GM18526 (cell line): ENCODE results near the gene SAXO1.

Experiments
- POLR2A ChIP-seq: IDR thresholded peaks from 3 replicates; pipeline ENCODE4 v1.6.1; 2011; ENCODE audit not compliant: insufficient read length; ENCODE audit errors: extremely low read depth

SAXO1 gene

DNA sequence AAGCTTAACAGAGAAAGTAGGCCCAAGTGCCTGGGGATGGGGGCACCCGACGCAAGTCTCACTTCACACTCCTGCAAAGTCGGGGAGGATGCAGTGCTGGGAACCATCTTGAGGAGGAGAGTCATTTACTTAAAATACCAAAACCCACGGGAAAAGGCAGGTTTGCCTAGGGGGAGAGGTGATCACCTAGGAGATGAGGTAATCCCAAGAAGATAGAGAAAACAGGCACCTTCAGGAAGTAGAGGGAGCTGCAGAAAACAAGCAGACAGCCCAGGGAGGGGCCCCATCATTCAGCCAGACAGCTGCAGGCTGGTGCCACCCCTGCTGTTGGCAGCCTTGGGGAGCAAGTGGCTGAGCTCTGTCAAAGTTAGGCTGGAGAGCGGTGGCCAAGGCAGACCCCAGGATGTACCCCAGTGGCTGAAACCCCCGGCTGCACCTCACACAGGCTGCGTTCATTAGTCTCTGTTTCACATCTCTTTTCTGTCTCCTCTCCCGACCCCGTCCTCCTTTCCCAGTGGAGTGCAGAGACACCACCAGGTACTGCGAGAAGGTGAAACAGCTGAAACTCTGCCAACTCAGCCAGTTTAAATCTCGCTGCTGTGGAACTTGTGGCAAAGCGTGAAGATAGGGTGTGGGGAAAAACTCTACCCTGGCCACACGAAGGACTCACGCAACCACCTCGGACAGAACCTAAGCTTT lies 124.9 kb downstream of the SAXO1 start:
- TF ChIP-seq POLR2A, result no peak

DNA sequence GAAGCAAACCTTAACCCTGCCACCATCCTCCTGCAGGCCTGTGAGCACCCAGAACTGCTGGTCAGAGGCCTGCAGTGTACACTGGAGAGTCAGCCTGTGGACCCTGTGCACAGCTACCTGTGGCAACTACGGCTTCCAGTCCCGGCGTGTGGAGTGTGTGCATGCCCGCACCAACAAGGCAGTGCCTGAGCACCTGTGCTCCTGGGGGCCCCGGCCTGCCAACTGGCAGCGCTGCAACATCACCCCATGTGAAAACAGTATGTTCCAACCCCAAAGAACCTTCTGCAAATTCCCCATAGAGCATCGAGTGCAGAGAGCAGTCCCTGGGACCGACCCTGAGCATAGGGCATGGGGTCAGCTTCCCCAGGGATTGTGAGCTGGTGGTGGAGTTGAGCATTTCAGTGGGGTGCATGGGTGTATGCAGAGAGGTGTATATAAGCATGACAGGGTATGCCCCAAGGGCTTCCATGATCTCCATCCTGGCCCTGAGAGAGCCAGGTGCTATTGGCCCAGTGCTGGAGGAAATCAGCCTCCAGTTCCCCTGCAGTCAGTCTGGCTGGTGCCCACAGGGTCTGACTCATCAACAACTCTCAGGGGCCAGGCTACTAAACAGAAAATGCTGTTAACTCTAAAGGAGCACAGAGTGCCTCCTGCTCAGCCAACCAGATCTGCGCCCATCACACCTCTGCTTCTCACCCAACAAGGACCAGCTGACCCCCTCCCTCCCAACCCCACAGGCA lies 126.2 kb downstream of the SAXO1 start:
- no peak for TF ChIP-seq POLR2A

DNA sequence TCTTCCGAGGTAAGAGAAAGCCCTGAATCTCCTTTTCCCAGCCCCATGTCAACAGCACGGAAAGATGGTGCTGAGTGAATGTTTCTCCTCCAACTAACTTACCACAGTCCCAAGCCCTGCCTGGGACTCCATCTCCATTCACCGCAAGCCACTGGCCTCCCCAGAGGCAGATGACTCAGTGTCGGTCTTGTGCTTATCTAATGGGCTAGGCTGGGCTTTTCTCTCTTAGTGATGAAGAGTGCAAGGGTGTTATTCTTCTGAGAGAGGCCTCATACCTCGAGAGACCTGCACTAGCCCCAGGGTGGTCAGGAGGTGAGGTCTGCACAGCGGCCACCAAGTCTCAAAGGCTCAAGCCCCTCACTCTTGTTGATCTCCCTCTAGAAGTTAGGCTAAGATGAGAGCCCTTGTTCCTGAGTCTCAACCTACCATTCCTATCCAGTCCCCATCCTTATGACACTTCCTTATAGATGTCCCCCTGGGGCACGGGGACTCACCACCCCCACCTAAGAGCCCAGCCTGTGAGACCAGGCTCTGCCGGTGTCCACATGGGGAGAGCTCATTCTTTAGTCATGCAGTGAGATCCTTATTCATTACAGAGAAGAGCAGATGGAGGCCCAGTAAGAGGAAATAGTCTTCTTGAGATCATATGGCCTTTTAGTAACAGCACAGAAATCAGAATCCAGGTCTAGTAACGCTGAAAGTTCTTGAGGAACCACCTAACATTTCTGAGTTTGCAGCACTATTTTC lies 127.0 kb downstream of the SAXO1 start:
- no peak for TF ChIP-seq POLR2A

DNA sequence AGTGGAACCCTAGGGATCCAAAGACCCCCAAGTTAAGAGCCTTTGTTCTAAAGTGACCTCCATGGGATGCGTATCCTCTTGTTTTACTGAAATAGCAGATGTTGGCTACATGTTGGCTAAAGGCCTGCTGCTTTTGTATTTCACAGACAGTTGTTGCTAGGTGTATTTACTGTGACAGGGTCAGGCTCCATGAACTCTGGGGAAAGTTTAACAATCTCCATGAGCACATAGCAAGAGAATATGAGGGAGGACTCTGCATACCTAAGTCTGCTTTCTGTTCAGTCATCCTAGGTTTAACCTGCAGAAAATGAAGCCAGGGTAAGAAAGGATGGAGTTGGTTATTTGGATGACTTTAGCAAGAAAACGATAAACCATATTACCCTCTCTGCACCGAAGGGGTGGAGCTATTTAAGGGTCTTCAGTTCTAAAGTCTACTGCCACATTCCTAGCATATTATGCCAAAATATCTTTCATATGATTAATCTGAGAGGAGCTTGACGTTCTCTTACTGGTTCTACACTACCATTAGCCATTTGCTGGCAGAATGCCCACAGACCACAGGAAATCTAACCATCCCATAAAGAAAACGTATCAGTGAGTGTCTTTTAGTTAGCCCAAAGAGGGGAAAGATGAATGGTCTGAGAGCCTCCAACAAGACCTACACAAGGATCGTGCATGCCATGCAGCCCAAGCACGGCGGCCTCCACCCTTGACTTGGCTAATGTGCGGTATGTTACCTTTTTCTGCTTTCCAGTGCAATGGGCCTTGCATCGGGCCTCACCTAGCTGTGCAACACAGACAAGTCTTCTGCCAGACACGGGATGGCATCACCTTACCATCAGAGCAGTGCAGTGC lies 127.8 kb downstream of the SAXO1 start:
- TF ChIP-seq POLR2A, result no peak

DNA sequence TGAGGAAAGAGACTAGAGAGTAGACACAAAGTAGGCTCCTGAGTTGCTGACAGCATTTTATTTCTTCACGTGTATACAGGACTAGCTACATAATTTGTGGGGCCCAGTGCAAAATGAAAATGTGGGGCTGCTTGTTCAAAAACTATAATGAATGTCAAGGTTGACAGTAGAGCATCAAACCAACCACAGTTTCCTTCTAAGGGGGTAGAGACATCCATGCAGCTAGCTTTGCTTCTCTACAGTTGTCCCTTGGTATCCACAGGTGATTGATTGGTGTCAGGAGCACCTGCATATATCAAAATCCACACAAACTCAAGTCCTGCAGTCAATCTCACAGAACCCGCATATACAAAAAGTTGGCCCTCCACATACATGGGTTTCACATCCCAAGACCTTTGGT lies 129.6 kb downstream of the SAXO1 start:
- TF ChIP-seq POLR2A, result no peak

DNA sequence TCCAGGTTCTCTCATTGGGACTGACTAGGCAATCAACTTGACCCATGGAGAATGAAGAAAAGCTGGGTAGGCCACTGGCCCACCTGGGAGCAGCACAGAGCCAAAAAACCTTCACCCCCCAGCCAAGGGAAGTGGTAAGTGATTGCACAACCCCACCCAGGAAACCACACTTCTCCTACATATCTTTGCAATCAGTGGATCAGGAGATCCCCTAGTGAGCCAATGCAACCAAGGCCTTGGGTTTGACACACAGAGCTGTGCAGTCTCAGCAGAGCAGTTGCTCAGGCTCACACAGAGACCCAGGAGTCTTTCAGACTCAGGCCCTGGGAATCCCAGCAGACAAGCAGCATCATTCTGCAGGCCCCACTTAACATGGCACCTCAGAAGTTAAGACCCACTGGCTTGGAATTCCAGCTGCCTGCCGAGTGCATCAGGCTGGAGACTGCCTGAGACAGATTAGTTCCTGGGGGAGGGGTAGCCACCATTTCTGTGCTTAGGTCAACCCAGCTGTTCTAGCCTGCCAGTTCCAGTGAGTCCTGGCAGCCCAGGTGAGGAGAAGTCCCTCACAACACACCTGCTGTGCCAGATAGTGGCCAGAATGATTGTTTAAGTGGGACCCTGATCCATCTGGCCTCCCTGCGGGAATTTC lies 136.4 kb downstream of the SAXO1 start:
- TF ChIP-seq POLR2A, result no peak

DNA sequence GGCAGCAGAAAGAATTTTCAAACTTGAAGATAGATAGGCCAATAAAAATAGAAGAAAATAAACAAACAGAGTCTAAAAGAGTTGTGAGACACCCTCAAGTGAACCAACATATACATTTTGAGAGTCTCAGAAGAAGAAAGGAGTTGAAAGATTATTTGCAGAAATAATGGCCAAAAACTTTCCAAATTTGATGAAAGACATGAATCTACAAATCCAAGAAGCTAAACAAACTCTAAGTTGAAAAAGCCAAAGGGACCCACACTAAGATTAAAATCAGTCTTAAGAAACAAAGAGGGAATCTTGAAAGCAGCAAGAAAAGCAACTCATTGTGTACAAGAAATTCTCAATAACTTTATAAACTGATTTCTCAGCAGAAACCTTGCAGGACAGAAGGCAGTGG lies 137.0 kb downstream of the SAXO1 start:
- no peak for TF ChIP-seq POLR2A

DNA sequence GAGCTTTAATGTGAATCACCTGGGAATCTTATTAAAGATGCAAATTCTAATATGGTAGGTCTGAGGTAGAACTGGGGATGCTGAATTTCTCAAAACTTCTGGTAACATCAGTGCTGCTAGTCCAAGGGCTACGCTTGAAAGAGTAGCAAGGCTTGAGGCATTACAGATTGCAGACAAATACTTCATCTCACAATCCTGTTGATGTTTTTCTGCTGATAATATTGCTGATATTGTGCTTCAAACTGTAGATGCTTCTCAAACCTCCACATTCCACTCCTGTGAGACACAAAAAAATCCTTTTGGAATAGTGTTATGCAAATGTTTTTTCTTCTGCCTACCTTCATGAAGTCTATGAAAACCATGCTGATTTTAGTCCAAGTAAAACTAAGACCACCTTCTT lies 139.5 kb downstream of the SAXO1 start:
- no peak for TF ChIP-seq POLR2A

DNA sequence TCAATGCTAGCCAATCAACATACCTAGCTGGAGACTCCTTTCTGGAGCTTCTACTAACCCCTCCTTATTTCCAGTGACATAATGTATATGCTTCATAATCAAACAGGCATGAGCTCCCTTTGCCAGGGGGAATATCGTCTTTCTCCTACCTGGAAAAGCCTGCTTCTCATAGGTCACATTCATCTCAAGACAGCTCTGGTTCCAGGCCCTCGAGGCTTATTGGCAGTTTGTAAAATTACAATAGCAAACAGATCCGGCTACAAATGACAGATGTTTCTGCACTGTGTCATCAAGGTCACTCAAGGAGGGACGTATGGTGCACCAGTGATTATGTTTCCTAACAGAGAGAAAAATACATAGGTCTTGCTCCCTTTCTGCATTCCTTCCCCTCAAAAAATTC lies 140.0 kb downstream of the SAXO1 start:
- TF ChIP-seq POLR2A, result no peak

DNA sequence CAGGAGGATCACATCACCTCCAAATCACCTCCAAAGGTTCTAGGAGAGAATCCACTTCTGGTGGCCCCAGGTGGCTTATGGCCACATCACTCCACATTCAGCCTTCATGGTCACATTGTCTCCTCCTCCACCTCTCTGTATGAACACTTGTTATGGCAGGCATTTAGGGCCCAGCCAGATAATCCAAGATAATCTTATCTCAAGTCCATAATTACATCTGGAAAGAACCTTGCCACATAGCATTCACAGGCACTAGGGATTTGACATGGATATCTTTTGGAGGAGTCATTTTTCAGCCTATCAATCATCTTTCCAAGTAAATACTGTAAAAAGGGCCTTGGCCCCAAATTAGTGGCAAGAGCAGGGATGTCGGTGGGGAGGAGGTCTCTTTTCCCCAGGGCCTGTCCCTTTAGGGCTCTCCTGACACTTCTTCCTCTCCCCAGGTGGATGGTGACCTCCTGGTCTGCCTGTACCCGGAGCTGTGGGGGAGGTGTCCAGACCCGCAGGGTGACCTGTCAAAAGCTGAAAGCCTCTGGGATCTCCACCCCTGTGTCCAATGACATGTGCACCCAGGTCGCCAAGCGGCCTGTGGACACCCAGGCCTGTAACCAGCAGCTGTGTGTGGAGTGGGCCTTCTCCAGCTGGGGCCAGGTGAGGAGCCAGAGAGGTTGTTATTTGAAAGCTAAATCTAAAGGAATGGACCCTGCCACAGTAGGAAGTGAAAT lies 140.9 kb downstream of the SAXO1 start:
- no peak for TF ChIP-seq POLR2A

DNA sequence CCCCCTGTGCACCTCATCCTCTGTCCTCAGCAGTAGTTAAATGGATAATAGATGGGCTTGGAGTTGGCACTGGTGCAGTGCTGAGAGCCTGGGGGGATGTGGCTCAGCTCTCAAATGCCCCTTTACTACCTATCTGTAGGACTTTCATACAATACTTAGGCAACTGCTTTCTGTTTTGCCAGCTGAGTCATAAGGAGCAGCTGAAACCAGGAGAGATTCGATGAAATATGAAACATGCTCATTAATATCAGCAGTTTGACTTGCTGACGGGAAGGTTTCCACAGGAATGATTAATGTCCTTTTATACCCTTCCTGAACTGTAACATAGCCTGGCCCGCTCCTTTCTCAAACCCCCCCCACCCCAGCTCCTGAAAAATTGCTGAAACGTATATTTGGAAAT lies 142.6 kb downstream of the SAXO1 start:
- TF ChIP-seq POLR2A, result no peak

DNA sequence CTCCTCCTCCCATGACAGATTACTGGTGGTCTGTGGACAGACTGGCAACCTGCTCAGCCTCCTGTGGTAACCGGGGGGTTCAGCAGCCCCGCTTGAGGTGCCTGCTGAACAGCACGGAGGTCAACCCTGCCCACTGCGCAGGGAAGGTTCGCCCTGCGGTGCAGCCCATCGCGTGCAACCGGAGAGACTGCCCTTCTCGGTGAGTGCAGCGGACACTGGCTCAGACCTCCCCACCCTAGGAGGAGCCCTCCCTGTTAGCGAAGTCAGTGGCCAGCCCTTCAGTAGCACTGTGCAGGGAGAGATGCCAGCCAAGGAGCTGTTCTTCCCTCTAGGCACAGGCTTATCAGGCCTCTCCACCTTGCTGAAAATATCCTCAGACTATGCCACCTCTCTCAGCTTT lies 143.5 kb downstream of the SAXO1 start:
- no peak for TF ChIP-seq POLR2A

DNA sequence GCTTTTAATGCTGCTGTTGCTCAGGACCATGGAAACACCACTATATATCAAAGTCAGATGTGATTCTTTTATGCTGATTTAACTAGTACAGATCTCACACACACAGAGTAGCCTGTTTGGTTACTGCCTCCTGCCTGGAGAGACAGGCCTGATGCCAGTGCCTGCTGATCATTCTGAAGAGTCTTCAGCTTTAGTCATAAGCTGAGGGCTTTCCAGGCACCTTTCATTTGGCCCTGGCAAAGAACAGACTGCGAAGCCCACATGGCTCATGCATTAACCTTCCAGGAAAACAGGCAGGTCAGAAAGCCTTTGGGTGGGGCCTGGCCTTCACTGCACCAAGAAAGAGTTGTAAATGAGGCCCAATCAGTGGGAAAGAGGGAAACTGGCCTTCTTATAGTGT lies 144.7 kb downstream of the SAXO1 start:
- TF ChIP-seq POLR2A, result no peak

DNA sequence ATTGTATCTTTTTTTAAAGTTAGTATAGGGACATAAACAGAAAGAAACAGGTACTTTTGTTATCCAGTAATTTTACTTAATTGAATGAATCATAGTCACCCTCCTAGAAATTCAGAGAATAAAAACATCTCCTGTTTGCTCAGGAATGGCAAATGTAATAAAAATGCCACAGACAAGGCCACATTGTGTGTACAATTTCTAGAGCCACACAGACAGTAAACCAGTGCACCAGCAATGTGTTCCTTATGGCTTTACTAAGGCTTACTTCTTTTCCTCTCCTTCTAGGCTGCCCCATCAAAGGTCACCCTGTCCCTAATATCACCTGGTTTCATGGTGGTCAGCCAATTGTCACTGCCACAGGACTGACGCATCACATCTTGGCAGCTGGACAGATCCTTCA lies 145.5 kb downstream of the SAXO1 start:
- no peak for TF ChIP-seq POLR2A
